ENCODE results near the gene CNTNAP5. TPM values are rescaled to one million over a fixed set of nuclear protein-coding genes. Genes with fewer than 3 reads are reported as not detected.

Gene CNTNAP5
- total and polyA plus RNA-seq, 2 of the 13 experiments (the other 11 are each of a cell fraction or from before 2014, with no cell fraction given) = not detected

DNA sequence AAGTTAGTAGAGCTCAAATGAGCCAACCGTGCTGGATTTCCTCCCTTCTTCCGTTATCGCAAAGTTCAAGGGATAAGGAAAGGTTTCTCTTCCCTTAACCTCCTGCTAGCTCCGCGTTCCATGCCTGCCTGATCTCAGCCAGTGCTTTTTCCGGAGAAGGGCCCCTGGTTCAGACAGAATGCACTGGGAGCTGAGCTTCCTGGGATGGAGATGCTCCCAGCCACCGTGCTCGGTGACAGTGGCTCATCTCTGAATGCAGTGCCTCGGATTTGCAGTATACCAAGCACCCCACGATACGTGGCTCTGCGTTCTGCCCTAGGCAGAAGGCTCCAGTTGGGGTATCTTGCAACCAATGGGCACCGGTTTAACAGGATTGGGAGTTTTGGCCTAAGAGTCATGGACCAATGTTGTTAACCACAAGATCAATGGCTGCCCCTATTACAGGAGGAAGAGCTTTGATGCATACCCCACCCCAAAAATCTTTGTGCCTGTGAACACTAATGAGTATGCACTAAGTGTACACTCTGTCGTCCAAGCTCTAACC is 876 bp downstream of the CNTNAP5 start:
- H3K4me2 ChIP-seq (ENCODE audit: low read depth, low read length) = no peak overlapping the region
- no peaks in the 10 kb centered on the region for H3K79me2 ChIP-seq (ENCODE audit: insufficient read depth, low read length)
- no peak for DNase-seq (ENCODE audit: low spot score)
- no peaks in the 10 kb centered on the region for H3K4me1 ChIP-seq (ENCODE audit: insufficient read depth, low read length)
- H3K36me3 ChIP-seq (replicated peaks in 1 of 2; ENCODE audit: control insufficient read depth in 1 of 2, insufficient read depth in 2 of 2, low read length in 2 of 2) = no peaks in the 10 kb centered on the region
- ChIA-PET POLR2A (no interaction called here), CTCF (ENCODE audit: low intra/inter-chr PET ratio, low total read pairs) (no interaction called here)
- H3K4me3 ChIP-seq (replicated peaks in 1 of 3; ENCODE audit: insufficient read depth in 1 of 3, low read depth in 2 of 3, low read length in 3 of 3) = no peak overlapping the region
- WGBS (ENCODE audit: low lambda C conversion rate) = 36% methylated on average over 13 of the region's 14 CpGs
- no peak overlapping the region for H3K27ac ChIP-seq (ENCODE audit: extremely low read length, insufficient read depth, low read length)
- no peaks in the 10 kb centered on the region for H3K27me3 ChIP-seq (ENCODE audit: control insufficient read depth in 1 of 2, insufficient read depth in 2 of 2, low read length in 2 of 2)
- H2AFZ ChIP-seq (ENCODE audit: low read length) = no peak overlapping the region
- no peak overlapping the region for H3K9ac ChIP-seq (ENCODE audit: insufficient read depth, low read depth, low read length)
- no TSS peak for BruUV-seq (replicated peaks)
- FAIRE-seq = no peak
- in situ Hi-C loops (cut with HindIII; ENCODE audit: extremely low pct_ligation_motif_present, low pct_unique_long_range_greater_than_20kb) = loop anchor here (5.0 kb wide), 1 partner anchor 786 kb away; no protein-coding TSS in a partner anchor
- no peaks in the 10 kb centered on the region; the same call in 1 of the 2 replicates for H4K20me1 ChIP-seq (ENCODE audit: insufficient read depth, low read length)
- no peaks in the 10 kb centered on the region for H3K9me3 ChIP-seq (ENCODE audit: low read length)
- ATAC-seq = no peak
- intact Hi-C loops (cut with micrococcal nuclease; ENCODE audit: unreplicated experiment) = loop anchor here (10.0 kb wide), 1 partner anchor 539 kb away; no protein-coding TSS in a partner anchor
- no peak for TF ChIP-seq GATA4 (IDR thresholded peaks at IDR 0.05; ENCODE audit: borderline replicate concordance, low read depth)
- no peak for TF ChIP-seq SIN3B (IDR thresholded peaks at IDR 0.05; ENCODE audit: low read length)
- no peak for TF ChIP-seq ISX (CRISPR knock-in tag; conservative IDR thresholded peaks at IDR 0.05)
- no peak for TF ChIP-seq ZHX2 (IDR thresholded peaks at IDR 0.05; ENCODE audit: low read depth)
- no peak for TF ChIP-seq ZHX2 (CRISPR knock-in tag; IDR thresholded peaks at IDR 0.05; ENCODE audit: borderline replicate concordance)
- no peak for TF ChIP-seq ARID3A (IDR thresholded peaks at IDR 0.05; ENCODE audit: low read depth, low read length)
- TF ChIP-seq ZNF800 (CRISPR knock-in tag; IDR thresholded peaks at IDR 0.05) = no peak
- no peak for TF ChIP-seq ZBTB1 (CRISPR knock-in tag; IDR thresholded peaks at IDR 0.05; ENCODE audit: borderline replicate concordance)
- no peak for TF ChIP-seq MIXL1 (CRISPR knock-in tag; IDR thresholded peaks at IDR 0.05)
